ENCODE measurements around the gene CDK17. TPM values are rescaled to one million over a fixed set of nuclear protein-coding genes. Genes with fewer than 3 reads are reported as not detected.
A peak's percentile ranks its signal among the peaks of the same experiment; 100 is the strongest.

The CDK17 gene
- total RNA-seq, 1 donor from 2014 or later: 124 TPM

DNA sequence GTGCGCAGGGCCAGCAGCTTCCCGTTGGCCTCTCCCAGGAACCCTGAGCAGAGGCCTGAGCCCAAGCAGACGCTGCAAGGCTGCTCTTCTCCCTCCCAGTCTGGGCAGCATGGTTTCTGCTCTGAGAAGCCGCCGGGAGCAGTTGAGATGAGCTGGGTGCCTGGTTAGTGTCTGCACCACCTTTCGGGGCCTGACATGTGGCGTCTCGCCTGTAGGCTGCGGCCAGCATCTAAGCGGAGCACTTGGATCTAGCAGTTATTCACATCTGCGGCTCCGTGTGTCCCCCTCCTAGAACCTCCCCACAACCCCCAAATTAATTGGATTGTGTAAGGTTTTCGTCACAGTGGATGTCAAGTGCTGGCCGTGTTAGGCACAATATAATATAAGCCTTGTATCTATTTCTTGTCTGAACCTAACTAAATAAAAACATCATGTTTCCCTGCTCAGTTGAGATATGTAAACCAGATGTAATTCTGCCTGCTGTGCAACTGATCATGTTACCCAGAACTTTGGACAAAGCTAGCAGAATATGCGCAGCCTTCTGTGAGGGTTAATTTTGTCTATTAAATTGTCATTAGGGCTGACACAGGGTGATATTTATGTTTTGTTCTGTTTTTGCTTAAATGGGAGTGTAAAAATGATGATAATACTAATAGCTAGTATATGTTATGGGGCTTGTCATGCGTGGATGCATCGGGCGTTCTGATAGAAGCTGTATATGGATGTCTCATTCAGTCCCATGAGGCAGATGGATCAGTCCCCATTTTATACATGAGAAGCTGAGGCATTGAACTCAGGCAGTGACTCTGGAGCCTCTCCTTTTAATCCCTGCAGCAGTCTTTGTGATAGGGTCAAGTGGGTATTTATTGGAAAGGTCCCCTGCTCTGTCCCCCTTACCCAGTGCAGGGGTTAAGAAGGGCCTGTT, 160.3 kb downstream of the CDK17 start:
- peak; percentile 98 for DNase-seq (ENCODE audit: low spot score)

DNA sequence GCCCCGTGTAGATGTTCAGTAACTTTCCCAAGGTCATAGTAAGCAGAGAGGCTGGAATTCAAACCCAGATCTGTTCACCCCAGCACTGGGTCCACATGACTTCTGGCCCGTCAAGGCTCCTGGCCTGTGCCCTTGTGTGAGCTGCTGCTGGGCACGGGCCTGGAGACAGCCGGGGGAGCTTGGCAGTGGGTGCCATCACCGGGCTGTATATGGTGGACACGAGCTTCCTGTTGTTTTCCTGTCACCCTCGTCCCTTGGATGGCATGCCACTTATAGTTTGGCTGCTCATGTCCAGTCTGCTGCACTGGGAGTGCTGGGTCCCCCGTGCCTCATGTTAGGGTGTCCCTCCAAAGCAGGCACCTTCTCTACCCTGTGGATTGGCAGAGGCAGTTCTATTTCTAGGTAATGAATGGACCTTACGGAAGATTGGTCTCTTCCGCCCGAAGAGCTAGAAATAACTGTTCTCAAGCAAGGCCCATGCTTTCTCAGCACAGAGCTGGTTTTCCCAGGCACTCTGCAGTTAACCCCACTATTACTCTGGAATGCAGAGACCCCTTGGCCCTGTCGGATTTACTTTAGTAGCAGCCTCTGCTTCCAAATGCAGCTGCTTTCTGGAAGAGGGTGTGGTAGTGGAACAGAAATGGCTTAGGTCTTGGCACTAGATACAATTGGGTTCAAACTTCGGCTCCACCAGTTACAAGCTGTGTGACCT, 161.7 kb downstream of the CDK17 start:
- DNase-seq (ENCODE audit: low spot score): peak; percentile 77

DNA sequence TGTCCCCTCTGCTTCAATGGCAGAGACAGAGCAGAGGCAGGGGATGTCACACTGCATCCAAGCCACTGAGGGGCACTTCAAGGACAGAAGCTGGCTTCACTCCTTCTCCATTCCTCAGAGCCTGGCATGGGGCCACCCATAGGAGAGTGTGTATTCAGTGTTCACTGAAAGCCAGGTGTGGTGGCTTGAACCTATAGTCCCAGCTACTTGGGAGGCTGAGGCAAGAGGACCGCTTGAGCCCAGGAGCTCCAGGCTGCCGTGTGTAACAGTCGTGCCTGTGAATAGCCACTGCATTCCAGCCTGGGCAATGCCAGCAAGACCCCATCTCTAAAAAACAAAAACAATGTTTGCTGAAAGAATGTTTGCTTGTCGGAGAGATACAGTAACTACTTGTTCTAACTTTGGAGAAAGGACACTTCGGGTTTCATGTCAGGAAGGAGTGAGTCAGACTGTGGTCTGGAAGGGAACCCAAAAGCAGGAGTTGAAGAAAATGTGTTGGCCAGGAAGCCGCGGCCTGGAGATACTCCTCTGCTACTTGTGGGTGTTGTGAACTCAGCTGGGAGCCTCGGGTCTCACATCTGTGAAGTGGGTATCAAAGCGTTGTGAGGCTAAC, 162.7 kb downstream of the CDK17 start:
- peak; percentile 82 for DNase-seq (ENCODE audit: low spot score)

DNA sequence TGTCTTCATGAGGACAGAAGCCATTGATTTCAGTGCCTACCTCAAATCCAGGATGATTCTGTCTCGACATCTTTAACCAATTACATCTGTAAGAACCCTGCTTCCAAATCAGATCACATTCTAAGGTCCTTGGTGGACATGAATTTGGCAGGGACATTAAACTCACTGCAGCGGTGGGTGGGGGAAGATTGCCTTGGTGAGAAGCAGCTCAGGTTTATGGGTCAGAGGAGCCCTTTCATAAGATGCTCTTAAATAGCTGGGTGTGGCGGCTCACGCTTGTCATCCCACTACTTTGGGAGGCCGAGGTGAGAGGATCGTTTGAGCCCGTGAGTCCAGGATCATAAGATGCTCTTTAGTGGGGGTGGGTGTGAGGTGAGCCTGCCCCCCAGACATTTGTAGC, 163.2 kb downstream of the CDK17 start:
- DNase-seq (ENCODE audit: low spot score): no peak

DNA sequence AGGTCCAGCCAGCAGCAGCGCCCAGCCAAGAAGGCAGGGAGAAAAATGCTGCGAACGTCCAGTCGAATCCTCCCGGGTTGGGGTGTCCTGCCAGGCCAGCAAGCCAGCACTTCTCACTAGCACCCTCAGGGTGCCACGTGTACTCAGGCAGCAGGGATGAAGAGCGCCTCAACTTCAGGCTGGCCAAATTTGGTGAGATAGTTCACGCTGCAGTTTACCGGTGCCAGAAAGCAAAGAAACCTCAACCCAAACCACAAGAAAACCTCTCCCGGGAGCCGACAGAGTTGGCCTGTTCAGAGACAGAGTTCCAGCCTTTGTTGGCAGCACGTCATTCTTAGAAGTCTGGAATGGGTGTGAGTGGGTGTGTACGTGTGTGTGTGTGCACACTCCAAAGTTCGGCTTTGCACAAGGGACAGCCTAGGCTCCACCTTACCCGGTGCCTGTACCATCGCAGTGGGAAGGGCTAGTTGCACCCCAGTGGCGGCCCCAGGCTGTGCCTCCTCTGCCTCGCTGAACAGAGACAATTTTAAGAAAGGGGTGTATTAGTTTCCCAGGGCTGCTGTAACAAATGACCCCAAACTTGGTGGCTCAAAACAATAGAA, 163.9 kb downstream of the CDK17 start:
- no peak for DNase-seq (ENCODE audit: low spot score)

DNA sequence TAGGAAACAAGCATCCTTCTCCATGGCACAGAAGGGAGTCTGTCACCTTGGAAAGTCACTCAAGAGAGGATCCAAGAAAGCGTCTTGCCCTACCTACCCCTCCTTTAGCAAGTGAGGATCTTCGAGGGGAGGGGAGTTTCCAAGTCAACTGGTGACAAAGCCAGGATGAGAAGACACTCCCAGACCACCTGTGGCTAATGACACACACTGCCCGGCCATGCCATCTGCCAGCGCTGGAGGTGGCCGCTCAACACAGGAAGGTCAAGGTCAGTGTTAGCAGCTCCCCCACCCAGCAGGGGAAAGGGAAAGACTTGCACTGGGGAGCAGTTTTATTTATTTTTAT, 164.8 kb downstream of the CDK17 start:
- no peak for DNase-seq (ENCODE audit: low spot score)

DNA sequence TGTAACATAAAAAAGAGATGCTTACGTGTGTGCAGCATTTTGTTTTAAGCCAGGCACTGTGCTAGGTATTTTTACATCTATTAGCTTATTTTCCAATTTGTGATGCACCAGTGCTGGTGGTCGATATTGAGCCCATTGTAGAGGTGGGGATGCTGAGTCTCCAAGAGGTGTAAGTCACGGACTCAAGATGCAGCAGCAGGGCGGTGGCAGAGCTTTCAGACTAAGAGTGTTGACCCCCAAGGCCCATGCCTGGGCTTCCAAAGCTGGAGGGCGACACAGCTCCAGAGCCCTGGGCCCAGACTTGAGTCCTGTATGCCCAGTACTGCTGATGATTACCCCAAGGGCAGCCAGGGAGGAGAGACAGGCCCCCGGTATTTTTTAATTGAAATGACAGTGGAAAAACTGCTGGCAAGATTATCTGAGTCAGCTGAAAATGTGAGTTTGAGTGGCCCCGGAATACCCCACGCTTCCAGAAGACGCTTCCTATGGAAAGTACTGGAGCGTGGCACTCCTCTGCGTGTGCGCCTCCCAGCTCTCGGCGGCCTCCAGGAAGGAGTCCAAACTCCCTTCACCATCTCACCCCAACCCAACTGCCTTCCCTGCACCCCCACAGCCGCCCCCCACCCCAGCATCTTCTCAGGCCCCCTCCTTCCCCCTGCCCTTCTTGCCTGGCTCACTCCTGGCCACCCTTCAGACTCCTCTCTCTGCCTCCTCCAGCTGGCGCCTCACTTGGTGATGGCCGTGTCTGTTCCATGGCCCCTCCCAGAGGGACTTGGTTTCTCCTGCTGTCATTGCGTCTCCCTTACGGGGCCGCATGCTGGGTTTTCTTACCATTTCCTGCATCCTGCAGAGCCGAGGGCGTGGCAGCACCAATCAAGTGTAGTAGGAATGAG, 165.4 kb downstream of the CDK17 start:
- no peak for DNase-seq (ENCODE audit: low spot score)

DNA sequence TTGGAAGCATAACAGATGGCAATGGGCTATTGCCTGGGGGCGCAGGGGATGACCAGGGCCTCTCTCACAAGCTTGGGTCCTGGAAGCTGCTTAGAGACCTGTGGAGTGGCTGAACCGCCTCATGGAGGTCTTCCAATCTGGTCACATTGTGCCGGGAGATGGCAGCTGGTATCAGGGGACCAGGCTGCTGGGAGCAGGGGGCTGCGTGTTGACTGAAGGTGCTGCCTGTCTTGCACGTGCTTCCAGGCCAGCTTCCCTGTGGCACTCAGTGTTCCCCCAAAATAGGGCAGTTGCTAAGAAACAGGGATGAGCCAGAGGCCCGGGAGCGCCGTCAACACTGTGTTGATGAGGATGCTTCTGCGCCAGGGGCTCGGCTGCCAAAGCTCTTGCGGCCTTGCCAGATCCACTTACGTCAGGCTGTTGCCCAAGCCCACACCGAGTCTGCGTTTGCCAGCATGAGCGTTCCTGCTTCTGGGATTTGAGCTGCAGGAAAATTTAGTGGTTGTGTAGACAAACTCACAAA, 166.2 kb downstream of the CDK17 start:
- peak; percentile 66 for DNase-seq (ENCODE audit: low spot score)

DNA sequence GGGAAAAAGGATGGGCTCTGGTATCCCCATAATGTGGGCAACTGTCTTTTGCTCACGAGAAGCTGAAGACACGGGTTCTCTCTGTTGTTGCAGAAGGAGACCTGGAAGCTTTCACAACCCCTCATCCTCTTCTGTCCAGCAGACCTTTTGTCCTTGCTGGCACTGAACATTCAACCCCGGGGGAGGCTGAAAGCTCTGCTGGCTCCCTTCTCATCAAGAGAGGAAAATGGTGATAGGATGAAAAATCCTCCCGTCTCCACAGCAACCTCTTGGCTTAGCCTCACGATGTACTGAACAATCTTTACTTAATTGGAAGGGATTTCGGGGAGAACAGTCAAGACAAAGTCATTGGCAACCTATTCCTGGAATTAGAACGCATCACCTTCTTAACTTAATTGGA, 167.1 kb downstream of the CDK17 start:
- DNase-seq (ENCODE audit: low spot score): no peak

DNA sequence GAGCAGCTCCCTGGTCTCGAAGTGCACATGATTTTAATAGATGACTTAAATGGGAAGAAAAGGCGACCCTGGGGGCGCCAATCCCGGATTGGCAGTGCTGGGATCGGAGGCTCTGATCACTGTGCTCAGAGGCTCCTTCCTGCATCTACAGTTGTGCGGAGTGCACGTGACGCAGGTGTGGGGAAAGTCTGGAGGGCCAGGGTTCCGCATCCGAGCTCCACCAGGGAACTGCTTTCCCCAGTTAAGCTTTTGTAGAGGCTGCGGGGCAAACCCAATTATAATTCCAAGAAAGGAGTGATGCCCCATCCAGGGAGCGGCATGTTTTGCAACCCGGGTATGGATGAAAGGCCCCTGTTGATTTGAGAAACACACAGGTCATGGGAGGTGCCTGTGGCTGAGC, 169.6 kb downstream of the CDK17 start:
- no peak for DNase-seq (ENCODE audit: low spot score)

DNA sequence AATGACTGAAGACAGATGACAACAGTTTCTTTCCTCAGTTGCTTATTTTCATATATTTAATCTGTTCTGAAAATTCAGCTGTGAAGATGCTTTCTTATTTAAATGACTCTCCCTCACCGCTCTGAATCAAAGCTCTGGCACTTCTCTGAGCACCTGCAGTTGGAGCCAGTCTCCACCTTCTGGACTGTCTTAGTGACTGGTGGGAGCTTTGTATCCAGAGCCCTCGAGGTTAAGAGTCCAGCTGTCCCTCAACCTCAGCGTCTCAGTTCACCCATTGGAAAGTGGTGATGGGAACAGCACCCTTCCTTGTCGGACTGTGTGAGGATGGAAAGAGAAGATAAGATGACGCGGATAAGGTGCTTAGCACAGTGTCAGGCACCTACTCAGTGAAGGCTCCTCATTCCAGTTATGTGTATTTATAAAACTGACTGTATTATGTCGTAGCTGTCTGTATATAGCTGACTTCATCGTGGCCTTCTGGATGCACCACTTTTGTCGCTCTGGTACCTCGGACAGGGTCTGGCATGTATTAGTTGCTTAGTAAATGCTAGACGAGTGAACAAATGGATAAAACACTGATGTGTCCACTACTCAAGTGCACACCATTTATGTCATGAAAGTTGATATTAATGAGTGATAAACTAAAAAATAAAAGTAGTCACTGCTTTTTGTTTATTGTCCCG, 171.5 kb downstream of the CDK17 start:
- DNase-seq (ENCODE audit: low spot score): no peak

Other genes with a start within 250 kb of the CDK17 start
- gene ELK3, start 206.1 kb downstream of the CDK17 start, total RNA-seq (ENCODE audit: insufficient read depth, low replicate concordance): 12.0 TPM
- 17.1 TPM for gene CFAP54, start 89.1 kb upstream of the CDK17 start, total RNA-seq (ENCODE audit: insufficient read depth, low replicate concordance)